ENCODE results near the gene RCE1.

DNA sequence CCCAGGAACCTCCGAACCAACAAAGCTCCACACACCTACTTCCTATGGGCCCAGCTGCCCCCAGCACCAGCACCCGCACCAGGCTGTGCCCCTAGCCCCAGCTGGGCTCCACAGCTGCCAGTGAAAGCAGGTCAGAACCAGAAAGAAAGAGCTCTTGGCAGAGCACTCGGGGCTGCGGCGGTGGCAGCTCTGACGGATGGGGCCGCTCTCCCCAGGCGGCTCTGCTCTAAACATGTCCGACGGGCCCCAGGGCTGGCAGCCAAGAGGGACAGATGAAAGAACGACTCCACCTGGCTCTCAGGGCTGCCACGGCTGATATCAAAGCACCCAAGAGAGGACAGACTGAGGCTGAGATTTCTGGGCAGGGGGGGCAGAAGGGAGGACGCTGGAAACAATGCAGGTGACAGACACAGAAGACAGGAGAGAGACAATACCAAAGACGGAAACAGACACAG lies 39.3 kb downstream of the RCE1 start:
- TF ChIP-seq BHLHE40 (IDR thresholded peaks at IDR 0.05; ENCODE audit: borderline replicate concordance) = no peak
- TF ChIP-seq ARNT (IDR thresholded peaks at IDR 0.05) = no peak
- TF ChIP-seq ZNF384 (IDR thresholded peaks at IDR 0.05) = no peak
- TF ChIP-seq LEF1 (IDR thresholded peaks at IDR 0.05; ENCODE audit: borderline replicate concordance) = no peak
- TF ChIP-seq NFRKB (IDR thresholded peaks at IDR 0.05) = no peak
- TF ChIP-seq TARDBP (IDR thresholded peaks at IDR 0.05) = no peak
- no peak for TF ChIP-seq FOXM1 (IDR thresholded peaks at IDR 0.05; ENCODE audit: borderline replicate concordance)
- TF ChIP-seq CTBP1 (IDR thresholded peaks at IDR 0.05; ENCODE audit: borderline replicate concordance) = no peak

Data from HEK293T (cell line).